HG02885 (cell line): Measurements from ENCODE around the gene B4GALT5.
A peak's percentile ranks its signal among the peaks of the same experiment; 100 is the strongest.
"Not testable (repeated sequence)": the region's sequence is repeated elsewhere in the genome, so short reads cannot be mapped to it uniquely, and the experiment has no call there.

Source experiments
- ATAC-seq: cut with Tn5 transposase; IDR thresholded peaks from one replicate; pipeline ENCODE4 v1.9.1; 2021; ENCODE audit warnings: mild to moderate bottlenecking; ENCODE audit not compliant: unreplicated experiment, poor library complexity

Gene B4GALT5

DNA sequence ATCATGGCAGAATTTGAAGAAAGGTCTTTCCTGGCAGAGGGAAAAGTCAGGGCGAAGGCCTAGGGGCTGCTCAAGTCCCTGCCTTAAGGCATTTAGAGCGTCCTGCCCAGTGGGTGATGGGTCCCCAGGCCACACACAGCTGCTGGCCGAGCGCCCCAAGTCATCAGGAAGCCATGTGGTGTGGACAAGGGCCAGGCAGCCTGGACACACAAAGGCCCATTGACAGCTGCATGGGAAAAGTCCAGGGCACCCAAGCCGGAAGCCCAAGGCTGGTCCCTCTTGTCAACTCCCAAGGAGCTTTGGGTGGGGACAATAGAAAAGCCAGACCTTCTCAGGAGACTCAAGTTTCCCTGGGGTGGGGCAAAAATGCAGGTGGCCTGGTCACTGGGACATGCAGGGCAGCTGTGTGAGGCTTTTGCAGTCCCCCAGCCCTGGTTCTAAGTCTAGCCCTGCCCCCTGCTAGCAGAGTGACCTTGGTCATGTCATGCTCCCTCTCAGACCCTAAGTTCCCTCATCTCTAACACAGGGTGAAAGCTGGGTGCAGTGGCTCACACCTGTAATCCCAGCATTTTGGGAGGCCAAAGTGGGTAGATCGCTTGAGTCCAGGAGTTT is 101.4 kb downstream of the B4GALT5 start:
- ATAC-seq, result no peak

DNA sequence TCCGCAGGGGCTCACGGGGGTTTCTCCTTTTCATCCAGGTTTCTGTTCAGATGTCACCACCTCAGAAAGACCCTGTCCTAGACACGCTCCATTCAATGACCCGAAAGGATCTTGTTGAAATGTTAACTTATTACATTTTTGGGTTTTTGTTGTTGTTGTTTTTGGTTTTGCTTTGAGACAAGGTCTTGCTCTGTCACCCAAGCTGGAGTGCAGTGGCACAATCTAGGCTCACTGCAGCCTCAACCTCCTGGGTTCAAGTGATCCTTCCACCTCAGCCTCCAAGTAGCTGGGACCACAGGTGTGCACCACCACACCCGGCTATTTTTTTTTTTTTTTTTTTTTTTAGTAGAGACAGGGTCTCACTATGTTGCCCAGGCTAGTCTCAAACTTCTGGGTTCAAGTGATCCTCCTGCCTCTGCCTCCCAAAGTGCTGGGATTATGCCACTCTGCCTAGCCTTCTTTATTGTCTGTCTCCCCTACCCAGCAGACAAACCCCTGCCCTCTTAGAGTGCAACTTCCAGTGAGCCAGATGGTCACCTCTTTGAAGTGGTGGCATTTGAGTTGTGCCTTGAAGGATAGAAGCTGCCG is 102.0 kb downstream of the B4GALT5 start:
- ATAC-seq, result not testable (repeated sequence)

- ATAC-seq, result peak; percentile 74
Measured at GRCh38 chr20:49610691-49611538, 102.8 kb downstream of the B4GALT5 start.

GRCh38 chr20:49608752-49609670 is 104.7 kb downstream of the B4GALT5 start:
- ATAC-seq, result no peak

DNA sequence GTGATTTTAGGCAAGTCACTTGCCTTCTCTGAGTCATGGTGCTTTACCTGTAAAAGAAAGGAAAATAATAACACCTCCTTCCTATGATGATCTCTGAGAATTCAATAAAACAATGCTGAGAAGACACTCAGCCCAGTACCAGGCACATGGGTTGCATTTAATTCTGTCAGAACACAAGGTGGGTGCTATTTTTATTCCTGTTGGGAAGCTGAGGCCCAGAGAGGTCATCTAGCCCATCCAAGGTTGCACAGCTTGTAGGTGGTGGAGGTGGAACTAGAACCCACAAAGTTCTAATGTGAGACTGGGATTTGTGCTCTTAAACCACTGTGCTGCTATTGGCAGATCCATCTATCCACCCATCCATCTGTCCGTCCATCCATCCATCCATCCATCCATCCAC is 106.1 kb downstream of the B4GALT5 start:
- ATAC-seq, result no peak

GRCh38 chr20:49603209-49603627 is 110.5 kb downstream of the B4GALT5 start:
- no peak for ATAC-seq

DNA sequence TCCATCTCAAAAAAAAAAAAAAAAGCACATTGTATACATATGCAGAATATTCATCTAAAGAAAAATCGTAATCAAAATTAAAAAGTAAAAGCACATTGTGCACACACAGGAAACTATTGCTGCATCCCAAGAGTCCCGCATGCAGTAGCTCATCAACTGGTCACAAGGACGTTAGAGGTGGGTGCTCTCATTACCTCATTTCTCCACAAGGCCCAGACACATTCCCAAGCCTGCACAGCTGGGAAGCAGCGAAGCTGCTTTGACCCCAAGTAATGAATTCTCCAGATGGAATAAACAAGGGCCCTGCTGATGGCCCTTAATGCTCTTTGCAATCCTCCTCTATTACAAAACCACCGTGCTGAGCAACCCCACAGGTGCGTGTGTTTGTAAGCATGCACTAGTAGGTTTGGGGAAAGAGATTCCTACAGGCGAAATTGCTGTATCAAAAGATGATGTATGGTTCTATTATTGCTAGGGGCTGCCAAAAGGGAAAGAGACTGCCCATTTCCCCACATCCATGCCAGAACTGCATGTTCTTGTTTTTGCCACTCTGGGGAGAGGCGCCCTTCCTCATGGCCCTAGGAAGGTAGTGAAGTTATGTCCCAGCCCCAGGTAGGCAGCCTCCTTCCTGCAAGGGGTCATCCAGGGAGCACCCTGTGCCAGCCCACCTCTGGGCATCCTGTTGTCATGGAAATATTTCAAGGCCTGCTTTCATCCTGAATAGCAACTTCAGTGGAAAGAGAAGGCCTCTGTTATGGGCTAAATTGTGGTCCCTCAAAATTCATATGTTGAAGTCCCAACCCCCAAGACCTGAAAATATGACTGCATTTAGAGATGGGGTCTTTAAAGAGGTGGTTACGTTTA is 111.1 kb downstream of the B4GALT5 start:
- ATAC-seq, result no peak

GRCh38 chr20:49601153-49601924 is 112.3 kb downstream of the B4GALT5 start:
- ATAC-seq, result no peak

- no peak for ATAC-seq
Measured at GRCh38 chr20:49599746-49600113, 113.9 kb downstream of the B4GALT5 start.

- ATAC-seq, result no peak
Measured at GRCh38 chr20:49597825-49598395, 115.8 kb downstream of the B4GALT5 start.

DNA sequence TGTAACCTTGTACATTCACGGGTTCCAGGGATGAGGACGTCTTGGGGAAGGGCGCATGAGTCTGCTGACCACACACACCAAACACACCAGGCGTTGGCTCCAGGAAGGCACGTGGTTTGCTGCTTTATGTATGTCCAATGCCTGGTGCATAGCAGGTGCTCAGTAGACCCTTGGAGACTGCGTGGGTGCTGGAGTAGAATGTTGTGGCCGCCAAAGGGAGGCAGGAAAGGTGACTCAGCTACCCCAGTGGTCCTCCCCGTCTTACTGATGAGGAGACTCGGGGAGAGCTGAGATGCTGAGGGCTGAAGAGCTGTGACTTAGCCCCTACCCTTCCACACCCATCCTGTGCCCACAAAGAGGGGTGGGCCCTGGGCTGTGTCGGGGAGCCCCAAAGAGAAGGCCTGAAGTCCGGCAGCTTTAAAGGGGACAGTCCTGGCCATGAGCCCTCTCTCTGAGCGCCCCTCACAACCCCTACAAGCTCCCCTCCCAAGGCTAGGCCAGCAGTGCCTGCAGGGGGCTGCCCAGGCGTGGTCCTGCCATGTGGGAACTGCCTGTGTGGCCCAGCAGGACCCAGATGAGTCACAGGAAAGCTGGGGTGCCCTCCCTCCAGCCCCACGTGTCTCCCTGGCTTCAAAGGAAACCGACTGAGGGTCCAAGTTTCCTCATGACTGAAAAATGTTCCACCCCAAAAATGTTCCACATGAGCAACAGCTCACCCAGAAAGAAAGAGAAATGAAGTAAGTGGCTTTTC is 117.7 kb downstream of the B4GALT5 start:
- ATAC-seq, result no peak

- ATAC-seq, result no peak
Measured at GRCh38 chr20:49595346-49595745, 118.3 kb downstream of the B4GALT5 start.

DNA sequence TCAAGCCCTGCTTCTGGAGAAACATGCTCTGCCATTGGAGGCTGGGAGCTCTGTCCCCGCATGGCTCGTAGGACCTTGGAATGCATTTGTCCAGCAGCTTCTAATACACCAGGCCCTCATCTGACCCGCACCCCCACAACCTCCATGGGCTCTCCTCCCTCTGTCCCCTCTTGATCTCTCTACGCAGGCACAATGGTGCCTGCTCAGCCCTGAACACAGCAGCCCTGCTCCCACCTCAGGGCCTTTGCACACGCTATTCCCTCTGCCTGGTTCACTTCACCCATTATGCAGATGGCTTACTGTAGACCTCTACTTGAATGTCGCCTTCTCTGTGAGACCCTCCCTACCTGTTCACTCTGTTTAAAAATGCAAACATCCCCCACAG is 118.8 kb downstream of the B4GALT5 start:
- ATAC-seq, result no peak

- no peak for ATAC-seq
Measured at GRCh38 chr20:49594143-49594930, 119.3 kb downstream of the B4GALT5 start.

- no peak for ATAC-seq
Measured at GRCh38 chr20:49593466-49594142, 120.1 kb downstream of the B4GALT5 start.

- ATAC-seq, result no peak
Measured at GRCh38 chr20:49592120-49592519, 121.6 kb downstream of the B4GALT5 start.
